Measurements from ENCODE around the gene FCGR2B.
"Not testable (repeated sequence)": the region's sequence is repeated elsewhere in the genome, so short reads cannot be mapped to it uniquely, and the experiment has no call there.

Gene FCGR2B

DNA sequence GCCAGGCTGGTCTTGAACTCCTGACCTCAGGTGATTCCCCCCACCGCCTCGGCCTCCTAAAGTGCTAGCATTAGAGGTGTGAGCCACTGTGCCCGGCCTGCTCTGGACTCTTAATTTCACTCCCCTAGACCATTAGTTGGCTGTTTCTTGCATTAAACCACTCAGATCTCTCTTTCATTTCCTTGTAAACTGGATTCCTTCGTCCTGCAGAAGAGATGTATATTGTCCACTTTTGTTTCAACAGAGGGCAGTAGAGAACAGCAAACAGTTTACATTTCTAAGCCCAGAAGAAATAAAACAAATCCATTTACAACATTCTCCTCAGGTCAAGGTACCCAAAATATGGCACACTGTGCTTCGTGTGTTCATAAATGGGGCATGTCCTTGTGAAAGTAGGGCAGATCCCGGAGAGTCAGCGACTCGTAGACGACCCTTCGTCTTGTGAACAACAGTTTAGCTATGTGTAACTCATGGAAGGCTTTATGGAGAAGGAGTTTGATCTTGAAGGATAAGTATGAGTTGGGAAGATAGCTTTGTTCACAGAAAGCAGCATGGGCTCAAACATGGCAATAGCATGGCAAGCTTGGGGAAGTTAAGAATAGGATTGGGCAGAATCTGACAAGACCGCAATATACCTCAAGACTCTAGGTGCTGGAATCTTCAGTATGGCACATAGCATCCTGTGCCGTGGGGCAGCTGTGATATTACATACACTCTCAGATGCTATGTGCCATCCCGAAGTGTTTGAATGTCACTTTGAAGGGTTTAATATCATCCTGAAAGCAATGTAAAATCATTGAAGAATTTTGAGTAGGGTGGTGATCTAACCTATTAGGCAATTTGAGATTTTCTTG lies 15.2 kb upstream of the FCGR2B start:
- DNase-seq: not testable (repeated sequence)

DNA sequence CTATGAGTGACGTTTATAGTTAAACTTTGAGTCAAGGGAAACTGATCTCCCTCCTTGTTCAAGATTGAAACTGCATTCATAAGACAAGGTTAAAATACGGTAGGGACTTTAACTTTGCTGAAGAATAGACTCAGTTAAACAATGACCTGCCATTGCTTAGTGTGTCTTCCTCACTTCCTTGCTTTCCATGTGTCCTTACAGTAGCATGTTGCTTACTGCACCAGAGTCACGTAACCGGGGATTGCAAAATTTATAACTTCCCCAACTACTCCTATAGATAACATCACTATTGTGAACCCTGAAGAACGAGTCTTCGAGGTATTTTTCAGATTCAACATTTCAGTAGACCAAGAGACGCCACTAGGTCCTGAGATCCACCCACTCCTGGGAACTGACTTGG lies 9.4 kb upstream of the FCGR2B start:
- DNase-seq: not testable (repeated sequence)

GRCh38 chr1:161653971-161654370 lies 9.0 kb upstream of the FCGR2B start:
- DNase-seq: not testable (repeated sequence)

GRCh38 chr1:161658524-161658923 lies 4.4 kb upstream of the FCGR2B start:
- not testable (repeated sequence) for DNase-seq

DNA sequence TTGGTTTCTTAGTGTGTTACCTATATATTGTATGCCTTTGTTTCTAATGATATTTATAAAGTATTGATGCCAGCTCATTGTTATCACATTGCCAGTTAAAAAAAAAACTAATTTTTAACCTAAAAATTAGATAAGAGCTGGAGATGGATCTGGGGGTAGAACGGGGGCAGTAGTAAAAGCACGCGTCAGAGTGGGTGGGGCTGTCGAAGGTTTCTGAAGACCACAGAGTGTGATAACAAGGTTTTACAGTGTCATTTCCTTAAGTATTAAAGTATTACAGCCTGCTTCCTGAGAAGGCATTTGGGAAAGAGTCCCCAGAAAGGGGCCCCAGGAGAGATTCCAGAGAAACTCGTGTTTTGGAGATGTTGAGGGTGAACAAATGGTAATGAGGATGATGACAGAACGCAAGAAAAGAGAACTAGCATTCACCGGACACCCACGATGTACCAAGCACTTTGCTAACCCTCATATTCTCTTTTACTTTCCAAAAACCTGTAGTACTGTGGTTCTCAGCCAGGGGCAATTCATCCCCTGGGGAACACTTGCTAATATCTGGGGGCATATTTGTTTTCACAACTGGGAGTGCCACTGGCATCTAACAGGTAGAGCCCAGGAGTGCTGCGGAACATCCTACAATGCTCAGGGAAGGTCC lies 1.2 kb upstream of the FCGR2B start:
- not testable (repeated sequence) for DNase-seq

DNA sequence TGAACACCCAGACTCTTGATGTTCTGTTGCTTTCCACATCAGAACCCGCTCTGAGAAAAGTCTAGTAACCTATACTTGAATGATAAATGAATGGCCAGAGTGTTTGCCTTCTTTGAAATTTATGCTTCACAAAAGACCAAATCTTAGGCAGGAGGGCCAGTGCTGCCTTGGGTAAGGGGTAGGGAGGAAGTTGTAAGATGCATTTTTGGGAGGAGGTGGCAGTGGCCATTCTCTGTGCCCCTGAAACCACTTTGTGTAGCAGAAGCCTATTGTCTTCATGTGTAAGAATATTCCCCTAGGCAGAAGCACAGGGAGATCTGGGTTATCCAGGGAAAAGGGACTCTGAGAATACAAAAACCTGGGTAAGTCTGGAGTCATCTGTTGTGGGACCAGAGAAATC lies 626 bp downstream of the FCGR2B start:
- DNase-seq: not testable (repeated sequence)

- DNase-seq: not testable (repeated sequence)
Measured at GRCh38 chr1:161664689-161665088, 1.7 kb downstream of the FCGR2B start.

GRCh38 chr1:161671045-161672020 lies 8.4 kb downstream of the FCGR2B start:
- peak; percentile 14 for DNase-seq

DNA sequence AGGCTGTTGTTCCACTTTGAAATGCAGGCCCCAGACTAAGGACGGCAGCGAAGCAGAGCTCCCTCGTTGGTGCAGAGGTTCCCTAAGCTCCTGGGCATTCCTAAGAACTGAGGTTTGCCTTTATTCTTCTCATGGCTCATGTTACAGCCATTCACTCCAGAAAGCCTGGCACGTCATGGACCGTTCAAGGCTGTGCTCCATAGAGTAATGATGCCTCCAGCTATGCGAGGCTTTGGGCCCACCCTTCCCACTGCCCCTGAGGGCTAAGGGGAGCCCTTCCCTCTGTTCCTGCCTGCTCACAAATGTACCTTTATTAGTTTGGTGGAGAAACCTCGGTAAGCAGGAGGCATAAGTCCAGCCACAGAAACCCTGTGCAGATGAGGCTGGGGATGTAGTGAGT lies 10.5 kb downstream of the FCGR2B start:
- DNase-seq: not testable (repeated sequence)

- not testable (repeated sequence) for DNase-seq
Measured at GRCh38 chr1:161674447-161674846, 11.5 kb downstream of the FCGR2B start.

DNA sequence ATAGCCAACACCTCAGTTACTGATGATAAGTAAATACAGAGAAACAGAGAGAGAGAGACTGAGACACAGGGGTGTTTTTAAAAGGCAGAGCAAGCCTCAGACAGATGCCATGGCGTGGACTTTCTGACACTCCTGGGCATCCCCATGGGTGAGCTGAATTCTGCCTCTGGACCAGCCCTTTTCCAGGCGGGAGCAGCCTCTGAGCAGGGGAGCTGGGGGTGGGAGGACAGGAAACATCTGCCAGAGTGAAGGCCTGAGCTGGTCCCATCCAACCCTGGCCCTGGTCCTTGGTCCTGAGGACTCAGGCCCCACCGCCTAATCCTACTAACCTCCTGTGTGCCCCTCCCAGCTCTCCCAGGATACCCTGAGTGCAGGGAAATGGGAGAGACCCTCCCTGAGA lies 12.0 kb downstream of the FCGR2B start:
- not testable (repeated sequence) for DNase-seq

GRCh38 chr1:161676441-161676840 lies 13.5 kb downstream of the FCGR2B start:
- no peak for DNase-seq

DNA sequence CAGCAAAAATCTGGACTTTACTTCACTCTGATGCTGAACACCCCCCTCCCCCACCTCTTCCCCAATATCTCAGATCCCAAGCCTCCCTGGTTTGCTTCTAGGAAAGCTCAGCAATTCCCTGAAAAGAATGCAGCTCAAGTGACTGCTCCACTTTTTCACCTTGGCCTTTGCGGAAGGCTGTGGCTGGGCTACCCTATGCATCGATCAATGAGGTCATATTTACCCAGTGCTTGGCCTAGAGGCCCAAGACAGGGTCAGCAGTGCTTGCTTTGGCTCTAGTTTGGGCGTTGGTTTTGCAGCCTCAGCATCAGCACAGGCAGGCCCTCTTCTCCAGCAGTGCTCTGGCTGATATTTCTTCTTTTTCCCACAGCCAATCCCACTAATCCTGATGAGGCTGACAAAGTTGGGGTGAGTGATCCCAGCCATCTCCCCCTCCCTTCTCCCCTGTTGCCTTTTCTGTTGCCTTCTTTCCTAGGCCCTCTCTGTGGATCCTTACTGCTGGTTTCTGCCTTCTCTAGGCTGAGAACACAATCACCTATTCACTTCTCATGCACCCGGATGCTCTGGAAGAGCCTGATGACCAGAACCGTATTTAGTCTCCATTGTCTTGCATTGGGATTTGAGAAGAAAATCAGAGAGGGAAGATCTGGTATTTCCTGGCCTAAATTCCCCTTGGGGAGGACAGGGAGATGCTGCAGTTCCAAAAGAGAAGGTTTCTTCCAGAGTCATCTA lies 14.2 kb downstream of the FCGR2B start:
- DNase-seq: no peak

- no peak for DNase-seq
Measured at GRCh38 chr1:161678500-161678899, 15.6 kb downstream of the FCGR2B start.

- no peak for DNase-seq
Measured at GRCh38 chr1:161681879-161682278, 18.9 kb downstream of the FCGR2B start.

- DNase-seq: no peak
Measured at GRCh38 chr1:161688946-161689345, 26.0 kb downstream of the FCGR2B start.

DNA sequence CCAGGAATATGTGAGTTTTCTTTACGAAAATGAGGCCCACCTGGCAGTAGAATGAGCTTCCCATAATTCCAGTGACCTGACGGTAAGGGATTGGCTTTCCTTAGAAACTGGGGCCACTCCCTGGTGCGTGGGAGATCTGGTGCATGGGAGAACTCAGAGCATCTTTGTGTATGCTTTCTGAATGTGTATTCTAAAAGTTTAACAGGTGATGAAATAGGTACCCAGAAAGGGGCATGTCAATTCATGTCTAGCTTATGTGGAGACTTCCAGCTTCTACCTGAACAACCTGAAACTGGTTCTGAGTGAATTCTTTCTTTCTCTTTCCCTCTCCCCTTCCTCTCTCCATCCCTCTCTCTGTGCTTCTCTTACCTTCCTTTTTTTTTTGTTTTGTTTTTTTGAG lies 28.9 kb downstream of the FCGR2B start:
- DNase-seq: no peak

DNA sequence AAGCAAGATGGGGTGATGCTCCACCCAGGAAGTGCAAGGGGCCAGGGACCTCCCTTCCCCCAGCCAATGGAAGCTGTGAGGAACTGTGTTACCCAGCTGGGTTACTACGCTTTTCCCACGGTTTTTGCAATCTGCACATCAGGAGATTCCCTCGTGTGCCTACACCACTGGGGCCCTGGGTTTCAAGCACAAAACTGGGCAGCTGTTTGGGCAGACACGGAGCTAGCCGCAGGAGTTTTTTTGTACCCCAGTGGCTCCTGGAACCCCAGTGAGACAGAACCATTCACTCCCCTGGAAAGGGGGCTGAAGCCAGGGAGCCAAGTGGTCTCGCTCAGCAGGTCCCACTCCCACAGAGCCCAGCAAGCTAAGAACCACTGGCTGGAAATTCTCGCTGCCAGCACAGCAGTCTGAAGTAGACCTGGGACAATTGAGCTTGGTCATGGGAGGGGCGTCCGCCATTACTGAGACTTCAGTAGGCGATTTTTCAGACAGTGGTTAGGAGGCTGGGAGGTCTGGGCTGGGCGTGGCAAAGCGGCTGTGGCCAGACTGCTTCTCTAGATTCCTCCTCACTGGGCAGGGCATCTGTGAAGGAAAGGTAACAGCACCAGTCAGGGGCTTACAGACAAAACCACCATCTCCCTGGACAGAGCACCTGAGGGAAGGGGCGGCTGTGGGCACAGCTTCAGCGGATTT lies 30.2 kb downstream of the FCGR2B start:
- not testable (repeated sequence) for DNase-seq

- DNase-seq: not testable (repeated sequence)
Measured at GRCh38 chr1:161698302-161698701, 35.4 kb downstream of the FCGR2B start.

DNA sequence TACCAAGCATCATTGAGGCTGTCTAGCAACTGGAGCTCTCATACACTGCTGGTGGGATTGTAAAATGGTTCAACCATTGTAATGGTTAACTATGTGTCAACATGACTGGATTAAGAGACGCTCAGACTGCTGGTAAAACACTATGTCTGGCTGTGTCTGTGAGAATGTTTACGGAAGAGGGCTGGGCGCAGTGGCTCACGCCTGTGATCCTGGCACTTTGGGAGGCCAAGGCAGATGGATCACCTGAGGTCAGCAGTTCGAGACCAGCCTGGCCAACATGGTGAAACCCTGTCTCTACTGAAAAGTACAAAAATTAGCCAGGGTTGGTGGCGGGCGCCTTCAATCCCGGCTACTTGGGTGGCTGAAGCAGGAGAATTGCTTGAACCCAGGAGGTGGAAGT lies 39.3 kb downstream of the FCGR2B start:
- DNase-seq: no peak

GRCh38 chr1:161705537-161705936 lies 42.6 kb downstream of the FCGR2B start:
- DNase-seq: no peak

- no peak for DNase-seq
Measured at GRCh38 chr1:161706113-161706481, 43.2 kb downstream of the FCGR2B start.

Data from stimulated activated CD4-positive, alpha-beta T cell treated with anti-CD3 and anti-CD28 coated beads, Interleukin-15, amount 100 ng/mL, for 24 hours (primary cell).